Endothelial cell (in vitro differentiated cells): Measurements from ENCODE around the gene NRP2. TPM values are rescaled to one million over a fixed set of nuclear protein-coding genes. Genes with fewer than 3 reads are reported as not detected.

Source experiments
- DNase-seq: peaks from one replicate; pipeline ENCODE4 v3.0.0; 2021; ENCODE audit warnings: low spot score
- H3K27ac Mint-ChIP-seq: one replicate; pipeline ENCODE4 v1.8.0; 2021; ENCODE audit warnings: mixed read lengths, inconsistent platforms; ENCODE audit not compliant: unreplicated experiment
- H3K27me3 Mint-ChIP-seq: one replicate; pipeline ENCODE4 v1.8.0; 2021; ENCODE audit warnings: mild to moderate bottlenecking, moderate library complexity, mixed read lengths, inconsistent platforms; ENCODE audit not compliant: unreplicated experiment
- H3K36me3 Mint-ChIP-seq: one replicate; pipeline ENCODE4 v1.8.0; 2021; ENCODE audit warnings: mild to moderate bottlenecking, low read depth, mixed read lengths, inconsistent platforms; ENCODE audit not compliant: unreplicated experiment
- H3K4me1 Mint-ChIP-seq: one replicate; pipeline ENCODE4 v1.8.0; 2021; ENCODE audit warnings: mild to moderate bottlenecking, mixed read lengths, inconsistent platforms; ENCODE audit not compliant: unreplicated experiment
- H3K4me3 Mint-ChIP-seq: one replicate; pipeline ENCODE4 v1.8.0; 2021; ENCODE audit warnings: mild to moderate bottlenecking, mixed read lengths, inconsistent platforms; ENCODE audit not compliant: unreplicated experiment
- H3K9me3 Mint-ChIP-seq: one replicate; pipeline ENCODE4 v1.8.0; 2021; ENCODE audit warnings: mixed read lengths, inconsistent platforms; ENCODE audit not compliant: unreplicated experiment
- CTCF ChIP-seq: fragments of 200-600 bp; sonication (generic); IDR thresholded peaks from one replicate; pipeline ENCODE4 v1.5.0; 2021; ENCODE audit warnings: antibody characterized with exemption; ENCODE audit not compliant: unreplicated experiment
- total RNA-seq: library from RNA; stranded (reverse); fragmentation: NEBNext Ultra II Directional; extraction: Animal tissue kit (Norgen Biotek cat#: 25700); gene quantifications from one replicate; pipeline ENCODE4 v1.2.1, GENCODE V29; 2021; ENCODE audit not compliant: unreplicated experiment

The NRP2 gene
- total RNA-seq, 1 donor from 2014 or later, result 258 TPM

- DNase-seq, result no peak
- no peaks in the 10 kb centered on the region for H3K9me3 Mint-ChIP-seq
- H3K27ac Mint-ChIP-seq, result no peak overlapping the region
- H3K4me1 Mint-ChIP-seq, result peaks cover 7% of the 10 kb centered on the region
- H3K27me3 Mint-ChIP-seq, result no peaks in the 10 kb centered on the region
- no peak for TF ChIP-seq CTCF
- no peak overlapping the region for H3K4me3 Mint-ChIP-seq
- no peaks in the 10 kb centered on the region for H3K36me3 Mint-ChIP-seq
These were observed 16.5 kb upstream of the NRP2 start for GRCh38 chr2:205665791-205666190.

GRCh38 chr2:205670292-205670691 is 12.0 kb upstream of the NRP2 start:
- peaks cover 12% of the 10 kb centered on the region for H3K4me1 Mint-ChIP-seq
- no peaks in the 10 kb centered on the region for H3K36me3 Mint-ChIP-seq
- no peak for TF ChIP-seq CTCF
- no peaks in the 10 kb centered on the region for H3K9me3 Mint-ChIP-seq
- no peak overlapping the region for H3K27ac Mint-ChIP-seq
- H3K27me3 Mint-ChIP-seq, result no peaks in the 10 kb centered on the region
- no peak for DNase-seq
- no peak overlapping the region for H3K4me3 Mint-ChIP-seq

- peaks cover 2% of the 10 kb centered on the region for H3K27me3 Mint-ChIP-seq
- H3K27ac Mint-ChIP-seq, result no peak overlapping the region
- H3K4me3 Mint-ChIP-seq, result no peak overlapping the region
- TF ChIP-seq CTCF, result no peak
- DNase-seq, result no peak
- no peaks in the 10 kb centered on the region for H3K36me3 Mint-ChIP-seq
- no peaks in the 10 kb centered on the region for H3K9me3 Mint-ChIP-seq
- H3K4me1 Mint-ChIP-seq, result peaks cover 6% of the 10 kb centered on the region
These were observed 9.0 kb upstream of the NRP2 start for GRCh38 chr2:205673312-205673711.

- Mint-ChIP-seq H3K27ac (no peak overlapping the region), H3K36me3 (no peaks in the 10 kb centered on the region), H3K4me3 (no peak overlapping the region), H3K4me1 (peaks cover 21% of the 10 kb centered on the region), H3K9me3 (no peaks in the 10 kb centered on the region), H3K27me3 (peaks cover 5% of the 10 kb centered on the region)
- DNase-seq, result peak; percentile 37
- peak; percentile 77 for TF ChIP-seq CTCF
These were observed 6.3 kb upstream of the NRP2 start for GRCh38 chr2:205675861-205676516.

- H3K27me3 Mint-ChIP-seq, result peaks cover 12% of the 10 kb centered on the region
- H3K4me1 Mint-ChIP-seq, result peaks cover 29% of the 10 kb centered on the region
- DNase-seq, result no peak
These were observed 3.7 kb upstream of the NRP2 start for GRCh38 chr2:205678541-205679142.

More at GRCh38 chr2:205678541-205679142, 3.7 kb upstream of the NRP2 start:
- no peak for TF ChIP-seq CTCF
- Mint-ChIP-seq H3K36me3 (peaks cover 9% of the 10 kb centered on the region), H3K4me3 (no peak overlapping the region), H3K27ac (no peak overlapping the region), H3K9me3 (no peaks in the 10 kb centered on the region)
